HL-60/S4 (cell line): ENCODE measurements around the gene SNAP23.
"Not testable (repeated sequence)": the region's sequence is repeated elsewhere in the genome, so short reads cannot be mapped to it uniquely, and the experiment has no call there.

Experiments
- in situ Hi-C: fragments of 300-500 bp; cut with MboI; formaldehyde crosslinking; loops from 2 replicates; pipeline ENCODE4 v1.14.3; 2022; ENCODE audit warnings: low sequenced_read_pairs

Gene SNAP23

GRCh38 chr15:42556550-42557207, 61.2 kb downstream of the SNAP23 start:
- in situ Hi-C loops = not testable (repeated sequence)

GRCh38 chr15:42558739-42559138, 63.3 kb downstream of the SNAP23 start:
- in situ Hi-C loops = no loop called here

GRCh38 chr15:42575188-42576039, 80.0 kb downstream of the SNAP23 start, which contains the start of gene STARD9:
STARD9 (plus strand) TSS chr15:42575606; CDS start chr15:42575716, 110 bp downstream.
- in situ Hi-C loops = no loop called here

GRCh38 chr15:42576040-42576594, 80.7 kb downstream of the SNAP23 start:
- in situ Hi-C loops = no loop called here

GRCh38 chr15:42576776-42577175, 81.3 kb downstream of the SNAP23 start:
- in situ Hi-C loops = no loop called here

- in situ Hi-C loops = no loop called here
These were observed 82.1 kb downstream of the SNAP23 start for GRCh38 chr15:42577514-42578031.

GRCh38 chr15:42578984-42579537, 83.6 kb downstream of the SNAP23 start:
- in situ Hi-C loops = no loop called here

GRCh38 chr15:42581272-42581730, 85.9 kb downstream of the SNAP23 start:
- in situ Hi-C loops = no loop called here
